Upper lobe of left lung (tissue), 6 donors: ENCODE measurements around the gene ARFIP1. TPM values are rescaled to one million over a fixed set of nuclear protein-coding genes. Genes with fewer than 3 reads are reported as not detected.

Experiments
- ATAC-seq, 2 donors: fragments of 200-7000 bp; cut with Tn5 transposase; one replicate each; pipeline ENCODE4 v1.9.1; 2022; ENCODE audit warnings: mild to moderate bottlenecking in 2 of 2, moderate library complexity in 2 of 2; ENCODE audit not compliant: low FRiP score in 2 of 2
- DNase-seq, 2 donors: peaks; one replicate each; pipeline ENCODE4 v3.0.0-alpha.2; 2019 to 2020
- H3K27ac ChIP-seq, 4 donors: fragments of 200-600 bp; sonication (generic); one replicate each; pipeline ENCODE4 v1.5.1; 2016 to 2019
- H3K27me3 ChIP-seq, 4 donors: fragments of 200-600 bp; sonication (generic); one replicate each; pipeline ENCODE4 v1.5.1; 2017 to 2019
- H3K36me3 ChIP-seq, 4 donors: fragments of 200-600 bp; sonication (generic); one replicate each; pipeline ENCODE4 v1.5.1; 2016 to 2019
- H3K4me1 ChIP-seq, 4 donors: fragments of 200-600 bp; sonication (generic); one replicate each; pipeline ENCODE4 v1.5.1; 2018 to 2019
- H3K4me3 ChIP-seq, 4 donors: fragments of 200-600 bp; sonication (generic); one replicate each; pipeline ENCODE4 v1.5.1; 2017 to 2019; ENCODE audit warnings: mild to moderate bottlenecking in 2 of 4, moderate library complexity in 1 of 4
- H3K9me3 ChIP-seq, 4 donors: fragments of 200-600 bp; sonication (generic); one replicate each; pipeline ENCODE4 v1.5.1; 2018 to 2019
- EP300 ChIP-seq, 4 donors: sonication (generic); formaldehyde crosslinking; IDR thresholded peaks; one replicate each; pipeline ENCODE4 v1.5.1; 2017; ENCODE audit warnings: antibody characterized with exemption in 4 of 4, control low read depth in 2 of 4
- POLR2A ChIP-seq, 4 donors: fragments of 450-650 bp; IDR thresholded peaks; one replicate each; pipeline ENCODE4 v1.5.1; 2016 to 2017; ENCODE audit warnings: antibody characterized with exemption in 4 of 4, mild to moderate bottlenecking in 2 of 4
- POLR2AphosphoS5 ChIP-seq, 2 donors: sonication (generic); formaldehyde crosslinking; IDR thresholded peaks; one replicate each; pipeline ENCODE4 v1.5.1; 2017; ENCODE audit warnings: antibody characterized with exemption in 2 of 2
- WGBS, 2 donors: methylation state at CpG; one replicate each; pipeline ENCODE4 v1.1.5; 2017 to 2018; 5-methylcytosine and 5-hydroxymethylcytosine counted together
- total RNA-seq, 6 donors: library from RNA; depleted of rRNA in 4 of 6; stranded (reverse); fragments of >200 nt in 4 of 6; gene quantifications; one replicate each; pipeline versions ENCODE4 v1.1.0 to v1.2.1, GENCODE V29; 2016 to 2021
- TF ChIP-seq, protein P1 (sequence below), 6 experiments: fragments of 450-650 bp in 4 of 6; fragments of 200-600 bp in 2 of 6; sonication (generic) in 2 of 6; IDR thresholded peaks; one replicate each; pipeline ENCODE4 v1.5.1; 2016 to 2019; ENCODE audit warnings: antibody characterized with exemption in 6 of 6
- donor health status: DM: no; HTN: no; CAD: no; lungs with moderate emphysema.
- donor health status: DM: no; HTN: yes; CAD: no; lungs with severe emphysema.

Gene ARFIP1
- total RNA-seq, 6 donors from 2014 or later = 17.8 to 54.0 (median 30.4) TPM

DNA sequence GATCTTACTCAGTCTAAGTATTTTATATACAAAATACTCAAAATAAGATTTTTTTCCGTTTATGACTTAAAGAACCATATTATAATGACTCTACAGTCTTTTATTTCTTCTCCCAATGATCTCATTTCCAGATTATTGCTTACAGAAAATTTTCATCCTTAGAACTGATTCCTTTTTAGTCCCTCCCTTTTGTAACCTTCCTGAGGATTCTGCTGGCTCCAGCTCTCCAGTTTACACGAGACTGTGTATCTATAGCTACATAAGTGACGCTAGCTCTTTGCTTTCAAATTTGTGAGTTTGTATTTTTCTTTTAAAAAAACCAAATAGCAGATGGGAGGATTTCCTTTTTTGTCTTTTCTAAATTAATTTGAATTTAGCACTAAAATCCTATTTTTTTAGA lies 180.3 kb downstream of the ARFIP1 start:
- 93 to 94% methylated on average over 3 of the region's 3 CpGs for WGBS, 2 donors
- Histone ChIP-seq H3K27ac (no peak overlapping the region), H3K9me3 (no peaks in the 10 kb centered on the region), H3K4me1 (peaks cover 25 to 44% (median 37%) of the 10 kb centered on the region in 4 donors), H3K4me3 (no peak overlapping the region), H3K36me3 (peaks cover 0 to 4% (median 2%) of the 10 kb centered on the region in 4 donors), H3K27me3 (no peaks in the 10 kb centered on the region)
- ATAC-seq = no peak
- DNase-seq = no peak
- TF ChIP-seq, protein P1, sequence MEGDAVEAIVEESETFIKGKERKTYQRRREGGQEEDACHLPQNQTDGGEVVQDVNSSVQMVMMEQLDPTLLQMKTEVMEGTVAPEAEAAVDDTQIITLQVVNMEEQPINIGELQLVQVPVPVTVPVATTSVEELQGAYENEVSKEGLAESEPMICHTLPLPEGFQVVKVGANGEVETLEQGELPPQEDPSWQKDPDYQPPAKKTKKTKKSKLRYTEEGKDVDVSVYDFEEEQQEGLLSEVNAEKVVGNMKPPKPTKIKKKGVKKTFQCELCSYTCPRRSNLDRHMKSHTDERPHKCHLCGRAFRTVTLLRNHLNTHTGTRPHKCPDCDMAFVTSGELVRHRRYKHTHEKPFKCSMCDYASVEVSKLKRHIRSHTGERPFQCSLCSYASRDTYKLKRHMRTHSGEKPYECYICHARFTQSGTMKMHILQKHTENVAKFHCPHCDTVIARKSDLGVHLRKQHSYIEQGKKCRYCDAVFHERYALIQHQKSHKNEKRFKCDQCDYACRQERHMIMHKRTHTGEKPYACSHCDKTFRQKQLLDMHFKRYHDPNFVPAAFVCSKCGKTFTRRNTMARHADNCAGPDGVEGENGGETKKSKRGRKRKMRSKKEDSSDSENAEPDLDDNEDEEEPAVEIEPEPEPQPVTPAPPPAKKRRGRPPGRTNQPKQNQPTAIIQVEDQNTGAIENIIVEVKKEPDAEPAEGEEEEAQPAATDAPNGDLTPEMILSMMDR (IDR thresholded peaks at IDR 0.05) = no peak
- TF ChIP-seq EP300 (IDR thresholded peaks at IDR 0.05) (no peak), POLR2AphosphoS5 (IDR thresholded peaks at IDR 0.05) (no peak), POLR2A (IDR thresholded peaks at IDR 0.05) (no peak)

DNA sequence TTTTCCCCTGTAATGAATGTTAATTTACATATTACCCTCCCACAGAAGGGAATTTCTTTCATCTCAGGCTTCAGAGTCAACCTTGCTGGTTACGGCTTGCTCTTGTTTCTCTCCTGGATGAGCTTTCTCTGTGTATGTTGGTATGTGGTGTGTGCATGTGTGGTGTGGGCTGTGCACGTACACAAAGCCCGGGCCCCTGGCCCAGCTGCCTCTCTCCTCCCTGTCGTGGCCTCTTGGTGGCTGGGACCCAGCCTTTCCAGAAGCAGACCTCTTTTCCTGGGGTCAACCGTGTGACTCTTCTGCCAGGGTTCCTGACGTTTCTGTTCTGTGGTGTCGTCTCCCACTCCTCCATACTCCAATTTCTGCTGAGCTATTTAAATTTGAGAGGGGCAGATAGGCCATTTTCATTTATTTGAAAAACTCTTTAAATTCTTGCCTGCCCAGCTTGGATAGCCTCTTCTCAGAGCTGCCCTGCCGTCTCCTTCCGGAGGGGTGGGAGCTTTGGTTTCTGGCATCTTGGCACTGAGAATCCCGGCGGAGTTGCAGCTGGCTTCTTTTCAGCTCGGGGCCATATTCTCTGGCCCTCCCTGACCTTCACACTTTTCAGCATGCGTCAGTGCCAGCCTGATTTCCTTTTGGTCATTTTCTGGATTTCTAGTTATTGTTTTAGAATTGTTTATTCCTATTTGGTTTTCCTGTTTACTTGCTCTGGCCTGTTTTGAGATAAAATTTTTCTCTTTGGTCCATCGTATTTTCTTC lies 181.4 kb downstream of the ARFIP1 start:
- peak overlapping the region; percentile 27 to 78 (median 44) for H3K27ac ChIP-seq
- H3K36me3 ChIP-seq = peaks cover 0 to 4% (median 2%) of the 10 kb centered on the region in 4 donors
- peaks cover 24 to 43% (median 35%) of the 10 kb centered on the region in 4 donors for H3K4me1 ChIP-seq
- H3K9me3 ChIP-seq = no peaks in the 10 kb centered on the region
- ATAC-seq (no peak), DNase-seq (peak in 1 of 2 donors; percentile 48)
- 47 to 56% methylated on average over 14 of the region's 14 CpGs for WGBS, 2 donors
- no peak overlapping the region for H3K4me3 ChIP-seq
- no peaks in the 10 kb centered on the region for H3K27me3 ChIP-seq
- TF ChIP-seq POLR2AphosphoS5 (IDR thresholded peaks at IDR 0.05) (no peak), POLR2A (IDR thresholded peaks at IDR 0.05) (no peak)

- Histone ChIP-seq H3K4me3 (no peak overlapping the region), H3K27me3 (no peaks in the 10 kb centered on the region), H3K4me1 (peaks cover 18 to 37% (median 30%) of the 10 kb centered on the region in 4 donors), H3K36me3 (peaks cover 0 to 4% (median 2%) of the 10 kb centered on the region in 4 donors), H3K27ac (peak overlapping the region in 2 of 4 donors; percentile 50 to 78), H3K9me3 (no peaks in the 10 kb centered on the region)
- 44 to 50% methylated on average over 1 of the region's 1 CpG for WGBS, 2 donors
- no peak for ATAC-seq
- no peak for DNase-seq
- TF ChIP-seq POLR2AphosphoS5 (IDR thresholded peaks at IDR 0.05) = no peak
- no peak for TF ChIP-seq EP300 (IDR thresholded peaks at IDR 0.05)
- TF ChIP-seq, protein P1 (IDR thresholded peaks at IDR 0.05) = no peak
- no peak for TF ChIP-seq POLR2A (IDR thresholded peaks at IDR 0.05)
Observed at GRCh38 chr4:152961773-152962115, 182.0 kb downstream of the ARFIP1 start.

Other genes starting within 250 kb of the ARFIP1 start
- 100 to 1,000 TPM in 1 of 6 donors, 10 to 100 TPM in 5; 36.5 to 116 (median 52.5) TPM for gene FBXW7, start 243.9 kb upstream of the ARFIP1 start, total RNA-seq
- 10 to 100 TPM in 2 of 6 donors, 1 to 10 TPM in 4; 2.4 to 18.7 (median 6.0) TPM for gene TMEM154, start 100.0 kb upstream of the ARFIP1 start, total RNA-seq
- gene TIGD4, start 224 bp upstream of the ARFIP1 start, total RNA-seq = 1 to 10 TPM in 2 of 6 donors, under 1 TPM in 3, not detected in 1; 0.15 to 2.5 (median 0.67) TPM
- gene FHDC1, start 156.4 kb downstream of the ARFIP1 start, total RNA-seq = 10 to 100 TPM; 23.3 to 44.7 (median 29.7) TPM